ENCODE measurements around the gene PKDREJ. TPM values are rescaled to one million over a fixed set of nuclear protein-coding genes. Genes with fewer than 3 reads are reported as not detected.

Gene PKDREJ
- total and polyA plus RNA-seq, 2 of the 4 experiments (the other 2 are of a cell fraction) = 0.02 TPM; not detected in 1

DNA sequence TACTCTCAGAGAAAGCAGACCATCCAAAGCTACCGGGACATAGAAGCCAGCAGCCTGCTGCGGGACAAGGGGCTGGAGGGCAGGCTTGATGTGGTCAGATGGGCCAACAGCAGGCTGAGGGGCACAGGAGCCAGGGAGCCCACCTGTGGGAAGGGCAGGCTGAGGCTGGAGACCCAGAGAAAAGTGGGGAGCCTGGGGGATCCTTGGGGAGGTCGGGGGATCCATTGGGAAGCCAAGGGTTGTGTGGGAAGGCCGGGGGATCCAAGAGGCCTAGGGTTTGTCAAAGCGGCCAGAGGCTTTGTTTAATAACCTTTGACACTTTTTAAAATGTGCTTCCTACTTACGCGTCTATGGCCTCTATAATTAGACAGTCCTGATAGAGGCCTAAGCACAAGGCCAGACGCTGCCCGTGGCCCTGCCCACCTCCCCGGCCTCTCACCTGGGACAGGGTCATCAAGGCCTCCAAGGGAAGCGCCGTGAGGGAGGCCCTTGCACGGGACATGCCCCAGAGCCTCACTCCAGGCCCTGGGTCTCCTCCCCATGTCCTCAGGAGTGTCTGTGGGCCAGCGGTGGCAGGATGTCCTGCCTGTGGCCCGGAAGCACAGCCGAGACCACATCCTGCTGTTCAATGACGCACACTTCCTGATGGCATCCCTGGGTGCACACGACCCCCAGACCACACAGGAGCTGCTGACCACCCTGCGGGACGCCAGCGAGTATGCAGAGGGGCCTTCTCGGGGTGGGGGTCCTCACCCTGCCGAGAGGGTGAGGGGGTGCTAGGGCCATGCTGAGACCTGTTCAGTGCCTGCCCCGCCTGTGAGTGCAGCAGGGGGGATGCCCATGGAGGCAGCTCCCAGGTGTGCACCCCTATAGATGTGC is 25.0 kb upstream of the PKDREJ start (continued):
- TF ChIP-seq CEBPB (IDR thresholded peaks at IDR 0.05; ENCODE audit: low read depth, low read length) = no peak

DNA sequence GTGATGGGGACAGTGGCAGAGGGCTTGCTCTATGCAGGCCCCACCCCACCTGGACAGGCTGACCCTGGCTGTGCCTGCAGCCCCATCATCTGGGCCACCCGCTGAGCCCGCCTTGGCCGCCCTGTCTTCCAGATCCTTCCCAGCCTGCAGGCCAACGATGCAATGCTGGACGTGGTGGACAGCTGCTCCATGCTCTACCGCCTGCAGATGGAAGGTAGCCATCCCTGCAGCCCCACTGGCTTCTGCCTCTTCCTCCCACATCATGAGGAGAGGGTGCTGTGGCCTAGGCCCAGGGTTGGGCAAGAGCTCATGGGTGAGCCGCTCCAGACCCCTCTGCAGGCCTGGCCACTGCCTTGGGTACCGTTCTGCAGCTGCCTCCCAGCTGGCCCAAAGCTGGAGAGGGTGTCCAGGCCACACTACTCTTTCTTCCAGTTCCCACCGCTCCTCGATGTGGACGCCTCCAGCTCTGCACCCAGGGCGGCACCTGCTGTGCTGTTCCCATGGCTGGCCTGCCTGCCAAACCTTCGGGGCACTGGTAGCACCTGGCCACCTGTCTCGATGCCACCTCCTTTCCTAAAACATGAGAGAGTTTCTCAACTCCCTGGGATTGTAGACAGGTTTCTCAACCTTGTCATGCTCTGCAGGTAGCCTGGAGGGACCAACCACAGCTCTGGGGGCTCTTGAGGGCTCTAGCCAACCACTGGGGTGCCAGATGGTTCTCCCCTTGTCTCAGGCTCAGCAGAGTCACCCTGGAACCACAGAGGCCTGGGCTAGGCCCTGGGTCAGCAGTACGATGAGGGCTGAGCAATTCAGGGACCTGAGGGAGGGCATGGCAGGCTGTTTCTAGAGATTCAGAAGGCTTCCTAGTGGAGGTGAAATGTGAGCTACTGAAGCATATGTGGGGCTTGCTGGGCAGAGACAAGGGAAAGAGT is 24.1 kb upstream of the PKDREJ start:
- Histone ChIP-seq H3K79me1 (ENCODE audit: low read depth in 1 of 2, low read length in 2 of 2) (no peaks in the 10 kb centered on the region), H4K8ac (ENCODE audit: low read depth in 2 of 2, low read length in 2 of 2) (no peak overlapping the region), H2BK120ac (ENCODE audit: low read depth, low read length) (no peak overlapping the region), H3K4ac (ENCODE audit: low read depth, low read length) (no peak overlapping the region), H2BK15ac (ENCODE audit: low read depth, low read length) (no peak overlapping the region), H3K27ac (ENCODE audit: insufficient read depth, low read length) (no peak overlapping the region), H3K4me1 (ENCODE audit: control insufficient read depth, insufficient read depth, low read length) (no peaks in the 10 kb centered on the region), H3K9me1 (ENCODE audit: insufficient read depth, low read length) (0 out of 2 replicates have a peak, but pooled peaks cover 2% of the 10 kb centered on the region), H3K4me2 (ENCODE audit: low read depth, low read length) (no peak overlapping the region), H2BK5ac (ENCODE audit: low read depth, low read length, poor library complexity, severe bottlenecking) (no peak overlapping the region), H2BK20ac (ENCODE audit: low read depth, low read length) (no peak overlapping the region), H3K18ac (ENCODE audit: low read depth, low read length) (no peak overlapping the region), H2AK9ac (replicated peaks; ENCODE audit: low read depth, low read length, poor library complexity) (no peak overlapping the region), H3K23ac (ENCODE audit: low read depth, low read length) (no peak overlapping the region), H3K9ac (ENCODE audit: low read depth, low read length) (no peak overlapping the region), H3K4me3 (ENCODE audit: insufficient read depth, low read depth, low read length) (no peak overlapping the region), H3K14ac (replicated peaks; ENCODE audit: low read depth, low read length) (no peak overlapping the region), H2AK5ac (ENCODE audit: low read depth, low read length) (no peak overlapping the region), H3K9me3 (ENCODE audit: control insufficient read depth, insufficient read depth, low read length) (no peaks in the 10 kb centered on the region), H4K20me1 (ENCODE audit: insufficient read depth, low read length) (no peaks in the 10 kb centered on the region), H3K27me3 (ENCODE audit: control insufficient read depth, insufficient read depth, low read length) (no peaks in the 10 kb centered on the region), H4K91ac (ENCODE audit: insufficient read depth, low read depth, low read length) (no peak overlapping the region), H4K5ac (ENCODE audit: low read depth, low read length) (no peak overlapping the region; the same call in 1 of the 2 replicates), H2AFZ (replicated peaks; ENCODE audit: low read length, poor library complexity) (no peak overlapping the region), H3K36me3 (ENCODE audit: control insufficient read depth, insufficient read depth, low read length) (peaks cover 59% of the 10 kb centered on the region), H3K56ac (ENCODE audit: extremely low read depth, insufficient read depth, low read length) (no peak overlapping the region)
- dilution Hi-C loops (cut with HindIII; ENCODE audit: low sequenced_read_pairs, unreplicated experiment) (no loop called here), in situ Hi-C loops (cut with MboI; ENCODE audit: low sequenced_read_pairs) (no loop called here), intact Hi-C loops (cut with micrococcal nuclease) (no loop called here)
- no peak for TF ChIP-seq RFX5 (IDR thresholded peaks at IDR 0.05; ENCODE audit: low read depth, low read length)
- POLR2A ChIA-PET (ENCODE audit: unreplicated experiment) = interaction anchor here (0.6 to 0.7 kb wide), 2 partner anchors 33 to 173 kb away, joined by 4 to 8 read pairs; no protein-coding TSS in a partner anchor
- 86% methylated on average over 6 of the region's 15 CpGs; no CpG with 5 or more reads in 1 of the 2 experiments for WGBS, 2 experiments (ENCODE audit: extremely low coverage in 2 of 2, insufficient read length in 1 of 2)
- ATAC-seq (ENCODE audit: low read depth) = no peak
- no peak for DNase-seq
- no TSS peak for BruUV-seq (replicated peaks)
- CTCF ChIA-PET = no interaction called here
